Measurements from ENCODE around the gene EYA2.

Gene EYA2

GRCh38 chr20:46903256-46903655 lies 8.6 kb downstream of the EYA2 start:
- Histone ChIP-seq H3K27me3 (replicated peaks in 2 of 5; ENCODE audit: control insufficient read depth in 4 of 5, insufficient read depth in 5 of 5, low read length in 4 of 5) (peaks cover 0 to 40% (median 9%) of the 10 kb centered on the region in 5 experiments), H3K4me3 (ENCODE audit: control insufficient read depth in 1 of 7, extremely low read depth in 1 of 7, insufficient read depth in 4 of 7, low read depth in 2 of 7, low read length in 6 of 7) (no peak overlapping the region), H3K27ac (ENCODE audit: insufficient read depth in 1 of 2, low read depth in 1 of 2, low read length in 2 of 2, poor library complexity in 1 of 2, severe bottlenecking in 2 of 2) (no peak overlapping the region), H3K9me3 (ENCODE audit: control extremely low read depth in 1 of 5, control insufficient read depth in 4 of 5, insufficient read depth in 2 of 5, low read depth in 1 of 5, low read length in 4 of 5) (no peaks in the 10 kb centered on the region), H3K36me3 (ENCODE audit: control insufficient read depth in 4 of 4, insufficient read depth in 4 of 4, low read length in 3 of 4) (no peaks in the 10 kb centered on the region), H3K4me1 (ENCODE audit: control extremely low read depth in 1 of 4, control insufficient read depth in 4 of 4, insufficient read depth in 4 of 4, low read length in 3 of 4) (no peaks in the 10 kb centered on the region)
- 70% methylated on average over 7 of the region's 9 CpGs for WGBS (ENCODE audit: insufficient coverage)
- ChIA-PET CTCF (no interaction called here), POLR2A (no interaction called here)
- DNase-seq, result no peak

- H3K27me3 ChIP-seq (replicated peaks in 2 of 5; ENCODE audit: control insufficient read depth in 4 of 5, insufficient read depth in 5 of 5, low read length in 4 of 5), result peaks cover 0 to 35% (median 9%) of the 10 kb centered on the region in 5 experiments
- H3K4me3 ChIP-seq (ENCODE audit: control insufficient read depth in 1 of 7, extremely low read depth in 1 of 7, insufficient read depth in 4 of 7, low read depth in 2 of 7, low read length in 6 of 7), result no peak overlapping the region
- ChIA-PET POLR2A (no interaction called here), CTCF (no interaction called here)
- H3K9me3 ChIP-seq (ENCODE audit: control extremely low read depth in 1 of 5, control insufficient read depth in 4 of 5, insufficient read depth in 2 of 5, low read depth in 1 of 5, low read length in 4 of 5), result no peaks in the 10 kb centered on the region
- WGBS (ENCODE audit: insufficient coverage), result 95% methylated on average over 6 of the region's 7 CpGs
- DNase-seq, result no peak
- H3K4me1 ChIP-seq (ENCODE audit: control extremely low read depth in 1 of 4, control insufficient read depth in 4 of 4, insufficient read depth in 4 of 4, low read length in 3 of 4), result no peaks in the 10 kb centered on the region
- no peak overlapping the region for H3K27ac ChIP-seq (ENCODE audit: insufficient read depth in 1 of 2, low read depth in 1 of 2, low read length in 2 of 2, poor library complexity in 1 of 2, severe bottlenecking in 2 of 2)
- H3K36me3 ChIP-seq (ENCODE audit: control insufficient read depth in 4 of 4, insufficient read depth in 4 of 4, low read length in 3 of 4), result no peaks in the 10 kb centered on the region
Observed at GRCh38 chr20:46903937-46904336, 9.3 kb downstream of the EYA2 start.

DNA sequence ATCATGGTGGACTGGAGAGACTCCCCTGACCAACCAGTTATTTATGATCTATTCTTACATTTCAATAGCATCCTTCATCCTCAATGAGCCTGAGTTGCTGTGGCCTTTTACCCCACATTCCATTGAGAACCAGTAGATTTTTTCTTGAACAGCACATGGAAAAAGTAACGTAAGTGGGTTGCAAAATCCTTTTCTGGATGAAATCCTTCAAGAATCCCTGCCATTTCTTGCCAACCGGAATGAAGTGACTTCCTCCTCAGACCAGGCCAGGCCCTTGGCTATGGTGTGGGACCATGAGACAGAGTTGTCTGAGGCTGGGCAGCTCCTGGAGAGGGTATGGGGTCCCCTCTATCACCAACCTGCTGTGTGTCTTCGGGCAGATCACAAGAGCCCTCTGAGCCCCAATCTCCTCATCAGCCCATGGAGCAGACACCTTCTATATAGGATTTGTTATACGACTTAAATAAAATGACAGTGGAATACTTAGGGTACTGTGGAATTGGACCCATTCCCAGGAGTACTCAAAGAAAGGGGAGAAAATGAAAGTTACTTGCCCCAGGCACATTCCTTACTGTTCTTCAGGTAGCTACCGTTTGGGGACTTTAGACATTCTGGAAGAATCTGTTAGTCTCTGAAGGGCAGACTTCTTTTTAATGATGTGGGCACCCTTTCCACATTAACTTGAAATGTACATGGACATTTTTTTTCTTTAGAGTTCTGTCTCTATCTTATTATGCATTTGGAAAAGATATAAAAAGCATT lies 10.9 kb downstream of the EYA2 start:
- H3K27ac ChIP-seq (ENCODE audit: insufficient read depth in 1 of 2, low read depth in 1 of 2, low read length in 2 of 2, poor library complexity in 1 of 2, severe bottlenecking in 2 of 2), result no peak overlapping the region
- DNase-seq, result no peak
- H3K9me3 ChIP-seq (ENCODE audit: control extremely low read depth in 1 of 5, control insufficient read depth in 4 of 5, insufficient read depth in 2 of 5, low read depth in 1 of 5, low read length in 4 of 5), result peaks cover 0 to under 1% (median 0%) of the 10 kb centered on the region in 5 experiments
- ChIA-PET POLR2A (no interaction called here), CTCF (no interaction called here)
- 84% methylated on average over 2 of the region's 5 CpGs for WGBS (ENCODE audit: insufficient coverage)
- no peak overlapping the region for H3K4me3 ChIP-seq (ENCODE audit: control insufficient read depth in 1 of 7, extremely low read depth in 1 of 7, insufficient read depth in 4 of 7, low read depth in 2 of 7, low read length in 6 of 7)
- peaks cover 0 to 37% (median 9%) of the 10 kb centered on the region in 5 experiments for H3K27me3 ChIP-seq (replicated peaks in 2 of 5; ENCODE audit: control insufficient read depth in 4 of 5, insufficient read depth in 5 of 5, low read length in 4 of 5)
- H3K36me3 ChIP-seq (ENCODE audit: control insufficient read depth in 4 of 4, insufficient read depth in 4 of 4, low read length in 3 of 4), result no peaks in the 10 kb centered on the region
- no peaks in the 10 kb centered on the region for H3K4me1 ChIP-seq (ENCODE audit: control extremely low read depth in 1 of 4, control insufficient read depth in 4 of 4, insufficient read depth in 4 of 4, low read length in 3 of 4)

DNA sequence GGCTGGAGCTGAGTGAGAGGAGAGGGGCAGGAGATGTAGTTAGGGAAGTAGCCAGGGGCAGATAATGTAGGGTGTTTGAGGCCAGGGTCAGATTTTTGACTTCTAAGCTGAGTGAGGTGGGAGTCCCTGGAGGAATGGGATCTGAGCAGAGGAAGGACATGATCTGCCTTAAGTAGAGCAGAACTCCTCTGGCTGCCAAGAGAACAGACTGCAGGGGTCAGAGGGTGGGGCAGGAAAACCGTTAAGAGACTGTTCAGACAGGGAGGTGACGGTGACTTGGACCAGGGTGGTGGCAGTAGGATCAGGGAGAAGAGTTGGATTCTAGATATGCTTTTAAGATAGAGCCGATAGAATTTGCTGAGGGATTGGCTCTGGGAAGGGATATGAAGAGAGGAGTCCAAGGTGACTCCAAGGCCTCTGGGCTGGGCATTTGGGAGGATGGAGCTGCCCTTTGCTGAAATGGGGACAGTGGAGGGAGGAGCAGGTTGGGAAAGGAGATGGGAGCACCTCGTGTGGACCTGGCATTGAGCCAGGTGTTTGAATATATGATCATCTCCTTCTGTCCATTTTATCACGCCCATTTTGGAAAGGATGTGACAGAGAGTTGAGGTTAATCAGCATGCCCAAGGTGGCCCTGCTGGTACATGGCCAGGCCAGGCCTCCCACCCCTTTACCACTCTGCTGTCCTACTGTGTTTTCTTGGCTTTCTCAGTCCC lies 18.8 kb downstream of the EYA2 start:
- 84% methylated on average over 3 of the region's 5 CpGs for WGBS (ENCODE audit: insufficient coverage)
- Histone ChIP-seq H3K4me3 (ENCODE audit: control insufficient read depth in 1 of 7, extremely low read depth in 1 of 7, insufficient read depth in 4 of 7, low read depth in 2 of 7, low read length in 6 of 7) (no peak overlapping the region), H3K9me3 (ENCODE audit: control extremely low read depth in 1 of 5, control insufficient read depth in 4 of 5, insufficient read depth in 2 of 5, low read depth in 1 of 5, low read length in 4 of 5) (peaks cover 0 to 7% (median 0%) of the 10 kb centered on the region in 5 experiments), H3K4me1 (ENCODE audit: control extremely low read depth in 1 of 4, control insufficient read depth in 4 of 4, insufficient read depth in 4 of 4, low read length in 3 of 4) (no peaks in the 10 kb centered on the region), H3K36me3 (ENCODE audit: control insufficient read depth in 4 of 4, insufficient read depth in 4 of 4, low read length in 3 of 4) (no peaks in the 10 kb centered on the region), H3K27me3 (replicated peaks in 2 of 5; ENCODE audit: control insufficient read depth in 4 of 5, insufficient read depth in 5 of 5, low read length in 4 of 5) (peaks cover 0 to 12% (median 7%) of the 10 kb centered on the region in 5 experiments), H3K27ac (ENCODE audit: insufficient read depth in 1 of 2, low read depth in 1 of 2, low read length in 2 of 2, poor library complexity in 1 of 2, severe bottlenecking in 2 of 2) (no peak overlapping the region)
- CTCF ChIA-PET, result no interaction called here
- no peak for DNase-seq
- POLR2A ChIA-PET, result no interaction called here

DNA sequence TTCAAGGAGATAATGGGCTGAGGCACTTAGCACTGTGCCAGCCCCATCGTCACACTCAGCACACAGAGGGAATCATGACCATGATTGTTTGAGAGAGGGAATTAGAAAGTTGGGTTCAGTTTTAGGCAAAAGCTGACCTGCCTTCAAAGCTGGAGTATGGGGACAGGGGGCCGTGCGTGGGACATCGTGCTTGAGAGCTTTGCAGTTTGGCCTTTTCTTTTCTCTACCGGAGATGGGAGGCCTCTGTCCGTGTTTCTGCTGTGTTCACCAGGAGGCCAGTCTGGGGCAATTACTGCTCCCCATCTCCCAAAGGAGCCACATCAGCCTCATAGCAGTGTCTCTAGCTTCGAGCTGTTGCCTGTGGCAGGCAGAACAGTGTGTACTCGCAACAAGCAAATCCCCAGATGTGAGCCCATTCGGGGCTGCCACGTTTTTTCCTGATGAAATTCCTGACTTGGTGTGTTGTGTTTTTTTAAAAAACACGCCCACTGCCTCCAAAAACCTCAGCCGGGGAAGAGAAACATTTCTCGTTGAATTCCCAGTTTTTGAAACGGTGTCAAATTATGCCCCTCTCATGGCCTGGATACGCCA lies 20.2 kb downstream of the EYA2 start:
- peaks cover 0 to 7% (median 4%) of the 10 kb centered on the region in 5 experiments for H3K27me3 ChIP-seq (replicated peaks in 2 of 5; ENCODE audit: control insufficient read depth in 4 of 5, insufficient read depth in 5 of 5, low read length in 4 of 5)
- no peak overlapping the region for H3K4me3 ChIP-seq (ENCODE audit: control insufficient read depth in 1 of 7, extremely low read depth in 1 of 7, insufficient read depth in 4 of 7, low read depth in 2 of 7, low read length in 6 of 7)
- no peak for DNase-seq
- ChIA-PET POLR2A (no interaction called here), CTCF (no interaction called here)
- peaks cover 0 to 9% (median 0%) of the 10 kb centered on the region in 5 experiments for H3K9me3 ChIP-seq (ENCODE audit: control extremely low read depth in 1 of 5, control insufficient read depth in 4 of 5, insufficient read depth in 2 of 5, low read depth in 1 of 5, low read length in 4 of 5)
- 90% methylated on average over 15 of the region's 15 CpGs for WGBS (ENCODE audit: insufficient coverage)
- no peaks in the 10 kb centered on the region for H3K36me3 ChIP-seq (ENCODE audit: control insufficient read depth in 4 of 4, insufficient read depth in 4 of 4, low read length in 3 of 4)
- no peaks in the 10 kb centered on the region for H3K4me1 ChIP-seq (ENCODE audit: control extremely low read depth in 1 of 4, control insufficient read depth in 4 of 4, insufficient read depth in 4 of 4, low read length in 3 of 4)
- H3K27ac ChIP-seq (ENCODE audit: insufficient read depth in 1 of 2, low read depth in 1 of 2, low read length in 2 of 2, poor library complexity in 1 of 2, severe bottlenecking in 2 of 2), result no peak overlapping the region

DNA sequence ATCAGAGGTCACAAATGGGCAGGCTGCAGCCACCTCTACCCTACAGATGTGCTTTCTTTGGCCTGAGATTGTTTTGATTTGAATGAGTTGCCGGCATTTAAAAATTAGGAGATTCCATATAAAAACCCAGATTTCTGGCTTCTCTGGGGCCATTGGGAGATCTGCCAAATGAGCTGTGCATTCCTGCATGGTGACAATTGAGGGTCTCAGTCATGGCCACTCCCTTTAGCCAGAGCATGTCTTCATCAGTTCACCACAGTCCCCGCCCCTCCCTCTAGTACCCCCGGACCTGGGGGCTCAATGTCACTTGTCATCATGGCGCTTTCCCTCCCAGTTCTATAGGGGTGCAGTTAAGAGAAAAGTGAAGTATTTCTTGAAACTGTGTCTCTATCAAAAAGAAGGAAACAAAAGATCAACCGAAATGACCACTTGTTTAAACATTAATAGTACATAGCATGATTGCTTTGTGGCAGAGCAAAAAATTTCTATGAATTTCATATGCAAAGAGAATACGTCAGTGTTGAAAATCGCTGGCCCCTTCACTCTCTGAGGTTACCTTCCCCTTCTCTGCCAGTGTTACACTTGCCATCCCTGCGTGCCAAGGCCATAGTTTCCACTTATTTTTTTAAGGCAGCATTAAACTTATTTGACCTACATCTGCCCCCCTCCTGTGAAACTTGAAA lies 21.1 kb downstream of the EYA2 start:
- ChIA-PET CTCF (no interaction called here), POLR2A (no interaction called here)
- Histone ChIP-seq H3K4me1 (ENCODE audit: control extremely low read depth in 1 of 4, control insufficient read depth in 4 of 4, insufficient read depth in 4 of 4, low read length in 3 of 4) (no peaks in the 10 kb centered on the region), H3K9me3 (ENCODE audit: control extremely low read depth in 1 of 5, control insufficient read depth in 4 of 5, insufficient read depth in 2 of 5, low read depth in 1 of 5, low read length in 4 of 5) (peaks cover 0 to 7% (median 0%) of the 10 kb centered on the region in 5 experiments), H3K27me3 (replicated peaks in 2 of 5; ENCODE audit: control insufficient read depth in 4 of 5, insufficient read depth in 5 of 5, low read length in 4 of 5) (peaks cover 0 to 7% (median 0%) of the 10 kb centered on the region in 5 experiments), H3K4me3 (ENCODE audit: control insufficient read depth in 1 of 7, extremely low read depth in 1 of 7, insufficient read depth in 4 of 7, low read depth in 2 of 7, low read length in 6 of 7) (no peak overlapping the region), H3K27ac (ENCODE audit: insufficient read depth in 1 of 2, low read depth in 1 of 2, low read length in 2 of 2, poor library complexity in 1 of 2, severe bottlenecking in 2 of 2) (no peak overlapping the region), H3K36me3 (ENCODE audit: control insufficient read depth in 4 of 4, insufficient read depth in 4 of 4, low read length in 3 of 4) (no peaks in the 10 kb centered on the region)
- no peak for DNase-seq
- 100% methylated on average over 3 of the region's 8 CpGs for WGBS (ENCODE audit: insufficient coverage)

All from common myeloid progenitor, CD34-positive (primary cell).